Activated CD8-positive, alpha-beta memory T cell treated with anti-CD3 and anti-CD28 coated beads, Interleukin-2, amount 50 U/mL, for 4 hours (primary cell): Measurements from ENCODE around the gene PTPN11.
"Not testable (repeated sequence)": the region's sequence is repeated elsewhere in the genome, so short reads cannot be mapped to it uniquely, and the experiment has no call there.

ENCODE experiments used
- DNase-seq: peaks from one replicate; pipeline ENCODE4 v3.0.0-alpha.2; 2020

PTPN11 gene

GRCh38 chr12:112518365-112518735 lies 99.6 kb downstream of the PTPN11 start:
- DNase-seq = no peak

DNA sequence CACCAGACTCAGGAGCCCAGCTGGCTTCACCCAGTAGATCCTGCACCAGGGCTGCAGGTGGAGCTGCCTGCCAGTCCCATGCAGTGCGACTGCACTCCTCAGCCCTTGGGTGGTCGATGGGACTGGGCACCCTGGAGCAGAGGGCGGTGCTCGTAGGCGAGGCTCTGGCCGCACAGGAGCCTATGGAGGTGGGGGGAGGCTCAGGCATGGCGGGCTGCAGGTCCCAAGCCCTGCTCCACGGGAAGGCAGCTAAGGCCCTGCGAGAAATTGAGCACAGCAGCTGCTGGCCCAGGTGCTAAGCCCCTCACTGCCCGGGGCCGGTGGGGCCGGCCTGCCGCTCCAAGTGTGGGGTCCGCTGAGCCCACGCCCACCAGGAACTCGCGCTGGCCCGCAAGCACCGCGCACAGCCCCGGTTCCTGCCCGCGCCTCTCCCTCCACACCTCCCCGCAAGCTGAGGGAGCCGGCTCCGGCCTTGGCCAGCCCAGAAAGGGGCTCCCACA lies 101.1 kb downstream of the PTPN11 start:
- DNase-seq = not testable (repeated sequence)

- DNase-seq = no peak
Observed at GRCh38 chr12:112523856-112524255, 105.1 kb downstream of the PTPN11 start.

- no peak for DNase-seq
Observed at GRCh38 chr12:112524269-112524668, 105.5 kb downstream of the PTPN11 start.

DNA sequence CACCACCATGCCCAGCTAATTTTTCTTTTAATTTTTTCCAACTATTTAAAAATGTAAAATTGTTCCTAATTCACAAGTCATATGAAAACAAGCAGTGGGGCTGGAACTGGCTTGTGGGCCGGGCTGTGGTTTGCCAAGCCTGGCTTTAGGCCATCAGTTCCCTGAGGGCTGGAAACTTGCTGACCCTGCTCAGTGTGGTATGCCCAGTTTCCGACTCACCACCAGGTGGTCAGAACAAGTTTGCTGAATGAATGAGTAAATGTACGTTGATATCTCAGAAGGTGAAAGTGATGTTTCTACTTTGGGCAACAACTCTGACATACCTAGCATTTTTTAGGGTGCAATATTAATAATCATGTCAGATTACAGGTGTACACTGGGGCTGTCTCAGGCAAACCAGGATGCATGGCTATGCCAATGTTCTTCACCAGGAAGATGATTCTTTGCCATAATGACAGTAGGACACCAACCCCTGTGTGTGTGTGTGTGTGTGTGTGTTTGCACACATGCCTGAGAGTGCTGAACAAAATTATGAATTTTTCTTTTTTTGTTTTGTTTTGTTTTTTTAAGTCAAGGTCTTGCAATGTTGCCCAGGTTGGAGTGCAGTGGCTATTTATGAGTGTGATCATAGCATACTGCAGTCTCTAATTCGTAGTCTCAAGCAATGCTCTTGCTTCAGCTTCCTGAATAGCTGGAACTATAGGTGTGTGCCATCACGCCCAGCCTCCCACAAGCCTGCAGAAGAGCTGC lies 106.1 kb downstream of the PTPN11 start:
- DNase-seq = no peak

GRCh38 chr12:112525426-112525809 lies 106.7 kb downstream of the PTPN11 start:
- DNase-seq = no peak

- no peak for DNase-seq
Observed at GRCh38 chr12:112527082-112527481, 108.3 kb downstream of the PTPN11 start.

GRCh38 chr12:112527501-112527900 lies 108.8 kb downstream of the PTPN11 start:
- no peak for DNase-seq

DNA sequence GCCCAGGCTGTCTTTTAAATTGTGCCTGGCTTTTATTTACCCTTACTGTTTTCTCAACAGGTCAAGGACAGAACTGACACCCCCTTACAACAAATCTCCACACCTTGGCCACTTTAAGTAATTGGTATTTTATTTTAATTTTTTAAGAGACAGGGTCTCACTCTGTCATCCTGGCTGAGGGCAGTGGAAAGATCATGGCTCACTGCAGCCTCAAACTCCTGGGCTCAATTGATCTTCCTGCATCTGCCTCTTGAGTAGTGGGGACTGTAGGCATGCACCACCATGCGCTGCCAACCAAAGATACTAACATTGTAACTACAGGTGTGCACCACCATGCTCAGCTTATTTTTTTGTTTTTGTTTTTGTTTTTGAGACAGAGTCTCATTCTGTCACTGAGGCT lies 109.8 kb downstream of the PTPN11 start:
- no peak for DNase-seq

- no peak for DNase-seq
Observed at GRCh38 chr12:112530941-112531340, 112.2 kb downstream of the PTPN11 start.

DNA sequence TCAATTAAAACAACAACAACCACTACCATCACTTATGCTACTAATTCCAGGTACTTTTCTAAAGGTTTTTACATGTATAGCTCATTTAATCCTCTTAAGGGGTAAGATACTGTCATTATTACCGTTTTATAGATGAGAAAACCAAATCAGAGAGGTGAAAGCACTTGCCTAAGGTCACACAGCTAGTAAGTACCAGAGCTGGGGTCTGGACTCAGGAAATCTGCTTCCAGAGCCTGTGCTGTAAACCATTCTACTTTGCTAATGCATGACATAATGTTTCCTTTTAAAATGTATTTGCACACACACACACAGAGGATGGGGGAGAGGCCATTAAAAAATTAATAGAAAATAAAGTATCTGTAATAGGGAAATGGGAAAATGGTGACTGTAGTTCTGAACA lies 113.4 kb downstream of the PTPN11 start:
- DNase-seq = no peak

DNA sequence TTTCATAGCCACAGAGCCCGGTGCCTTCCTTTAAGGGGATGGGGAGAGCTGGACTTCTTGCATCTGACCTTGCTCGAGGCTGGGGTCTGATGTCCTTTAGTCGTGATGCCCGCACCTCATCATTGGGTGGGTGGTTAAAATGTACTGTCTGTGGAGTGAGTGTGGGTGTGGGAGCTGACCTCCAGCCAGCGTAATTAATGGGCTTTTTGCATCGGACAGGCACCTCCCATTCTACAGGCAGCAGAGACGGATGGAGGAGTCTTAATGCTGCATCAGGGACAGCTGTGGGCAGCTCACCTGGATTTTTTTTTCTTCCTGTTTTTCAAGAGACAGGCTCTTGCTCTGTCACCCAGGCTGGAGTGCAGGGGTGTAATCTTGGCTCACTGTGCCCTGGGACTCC lies 114.8 kb downstream of the PTPN11 start:
- no peak for DNase-seq

- DNase-seq = no peak
Observed at GRCh38 chr12:112535017-112535416, 116.3 kb downstream of the PTPN11 start.

DNA sequence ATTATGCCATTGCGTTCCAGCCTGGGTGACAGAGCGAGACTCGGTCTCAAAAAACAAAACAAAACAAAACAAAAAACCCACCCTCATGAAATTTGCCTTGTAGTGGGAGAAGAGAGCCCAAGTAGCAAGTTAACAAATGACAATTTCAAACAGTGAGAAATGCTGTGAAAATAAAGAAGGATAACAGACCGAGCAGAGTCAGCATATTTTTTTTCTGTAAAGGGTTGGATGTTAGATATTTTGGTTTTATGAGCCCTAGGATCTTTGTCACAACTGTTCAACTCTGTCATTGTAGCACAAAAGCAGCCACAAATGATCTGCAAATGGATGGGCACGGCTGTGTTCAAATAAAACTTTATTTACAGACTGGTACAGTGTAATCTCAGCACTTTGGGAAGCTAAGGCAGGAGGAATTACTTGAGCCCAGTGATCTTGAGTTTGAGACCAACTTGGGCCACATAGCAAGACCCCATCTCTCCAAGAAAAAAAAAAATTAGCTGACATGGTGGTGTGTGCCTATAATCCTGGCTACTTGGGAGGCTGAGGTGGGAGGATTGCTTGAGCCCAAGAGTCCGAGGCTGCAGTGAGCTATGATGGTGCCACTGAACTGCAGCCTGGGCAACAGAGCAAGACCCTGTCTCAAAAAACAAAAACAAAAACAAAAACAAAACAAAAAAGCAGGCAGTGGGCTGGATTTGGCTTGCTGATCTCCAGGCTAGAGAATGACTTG lies 117.1 kb downstream of the PTPN11 start:
- DNase-seq = no peak

DNA sequence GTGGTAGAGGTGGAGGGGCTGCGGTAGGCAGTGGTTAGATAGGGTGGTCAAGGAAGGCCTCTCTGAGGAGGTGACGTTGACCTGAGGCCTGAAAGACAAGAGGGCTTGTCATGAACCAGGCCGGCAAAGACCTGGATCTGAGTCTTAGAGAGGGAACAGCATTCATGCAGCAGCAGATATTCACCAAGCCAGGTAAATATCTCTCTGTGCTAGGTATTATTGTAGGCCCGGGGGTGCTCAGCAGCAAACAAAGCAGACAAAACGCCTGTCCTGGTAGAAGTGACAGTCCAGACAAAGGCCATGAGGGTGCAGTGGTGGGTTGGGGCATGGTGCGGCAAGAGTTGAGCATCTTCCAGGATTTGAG lies 117.6 kb downstream of the PTPN11 start:
- no peak for DNase-seq

- DNase-seq = no peak
Observed at GRCh38 chr12:112537710-112538396, 119.1 kb downstream of the PTPN11 start.

- no peak for DNase-seq
Observed at GRCh38 chr12:112538740-112539139, 120.0 kb downstream of the PTPN11 start.

DNA sequence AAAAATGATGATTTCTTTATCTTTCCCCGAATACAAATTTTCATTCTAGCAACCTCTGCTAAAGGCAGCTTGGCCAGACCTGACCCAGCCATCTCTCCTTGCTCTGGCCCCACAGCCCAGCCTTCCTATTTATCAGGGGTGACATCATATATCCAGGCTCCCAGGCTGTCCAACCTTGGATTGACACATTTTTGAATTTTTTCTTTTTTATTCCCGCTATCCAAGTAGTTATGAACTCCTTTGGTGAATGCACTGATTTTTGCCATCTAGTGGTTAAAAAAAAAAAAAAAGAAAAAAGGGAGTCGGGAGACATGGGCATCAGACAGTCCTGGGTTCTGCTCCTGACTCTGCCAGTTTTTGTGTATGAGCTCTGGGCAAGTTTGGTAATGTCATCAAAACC lies 120.5 kb downstream of the PTPN11 start:
- DNase-seq = no peak

DNA sequence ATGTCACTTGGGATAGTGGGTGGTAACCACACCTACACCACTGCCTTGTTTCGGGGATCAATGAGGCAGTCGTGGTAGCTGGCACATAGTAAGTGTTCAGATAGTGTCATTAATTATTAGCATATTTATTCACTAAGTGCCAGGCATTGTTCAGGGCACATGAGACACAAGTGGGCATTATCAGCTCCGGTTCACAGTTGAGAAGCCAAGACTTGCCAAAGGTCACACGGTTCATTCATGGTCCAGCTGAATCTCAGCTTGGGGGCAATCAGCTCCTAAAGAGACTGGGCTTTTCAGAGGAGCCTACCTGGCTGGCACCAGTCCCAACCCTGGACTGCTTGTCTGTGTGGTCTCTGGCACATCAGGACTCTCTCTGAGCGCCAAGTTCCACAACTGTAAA lies 121.3 kb downstream of the PTPN11 start:
- no peak for DNase-seq

DNA sequence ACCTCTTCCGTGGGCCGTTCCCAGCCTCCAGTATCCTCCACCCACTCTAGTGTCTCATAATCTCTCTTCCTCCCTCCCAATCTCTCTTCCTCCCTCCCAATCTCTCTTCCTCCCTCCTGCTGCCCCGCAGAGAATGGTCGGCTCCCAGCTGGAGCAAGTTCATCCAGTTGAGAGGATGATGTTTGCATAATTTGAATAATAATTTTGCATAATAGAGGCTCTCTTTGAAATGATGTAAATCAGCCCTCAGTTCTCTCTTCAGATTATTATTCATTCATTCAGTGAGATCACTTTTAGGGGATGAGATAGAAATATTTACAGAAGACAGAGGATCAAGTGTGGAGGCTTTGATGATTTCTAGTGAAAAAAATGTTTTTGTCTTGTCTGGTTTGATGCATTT lies 125.0 kb downstream of the PTPN11 start:
- DNase-seq = no peak

DNA sequence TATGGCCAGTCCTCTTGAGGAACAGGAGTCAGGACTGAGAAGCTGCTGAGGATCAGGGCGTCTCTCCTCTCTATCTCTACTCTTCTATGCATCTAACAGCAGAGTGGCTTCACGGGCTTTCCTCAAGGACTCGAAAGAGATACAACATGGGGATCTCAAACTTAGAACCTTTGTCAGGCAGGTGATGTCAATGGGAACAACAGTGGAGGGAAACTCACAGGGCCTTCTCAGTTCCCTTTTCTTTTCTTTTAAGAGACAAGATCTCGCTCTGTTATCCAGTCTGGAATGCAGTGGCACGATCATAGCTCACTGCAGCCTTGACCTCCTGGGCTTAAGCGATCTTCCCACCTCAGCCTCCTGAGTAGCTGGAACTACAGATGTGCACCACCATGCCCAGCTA lies 127.6 kb downstream of the PTPN11 start:
- DNase-seq = no peak

- DNase-seq = no peak
Observed at GRCh38 chr12:112546996-112547395, 128.2 kb downstream of the PTPN11 start.

GRCh38 chr12:112549031-112549430 lies 130.3 kb downstream of the PTPN11 start:
- DNase-seq = no peak

GRCh38 chr12:112551681-112552080 lies 132.9 kb downstream of the PTPN11 start:
- no peak for DNase-seq
